ENCODE measurements around the gene ABCB11. TPM values are rescaled to one million over a fixed set of nuclear protein-coding genes. Genes with fewer than 3 reads are reported as not detected.
A peak's percentile ranks its signal among the peaks of the same experiment; 100 is the strongest.

ABCB11 gene
- total and polyA plus RNA-seq, 4 donors, result 18.3 to 74.3 (median 38.3) TPM

DNA sequence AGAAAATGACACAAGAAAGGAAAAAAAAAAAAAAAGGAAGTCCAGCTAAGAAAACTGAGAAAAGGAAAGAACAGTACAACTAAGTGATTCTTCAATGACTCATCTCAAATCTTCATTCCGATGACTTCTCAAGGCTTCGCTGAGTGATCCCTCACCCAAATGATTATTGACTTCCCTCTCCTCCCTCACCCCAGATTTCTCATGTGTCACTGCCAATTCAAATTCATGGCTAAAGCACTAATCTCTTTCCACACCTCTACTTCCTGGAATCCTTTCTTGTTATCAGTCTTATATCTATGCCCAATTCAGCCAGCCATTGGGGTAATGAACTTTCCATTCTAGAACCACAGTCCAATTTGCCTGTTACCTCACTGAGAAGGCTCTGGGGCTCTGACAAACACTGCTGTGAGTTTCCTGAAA lies 7.2 kb upstream of the ABCB11 start:
- 80% methylated on average over 2 of the region's 2 CpGs for WGBS
- no peak for DNase-seq (ENCODE audit: low spot score)
- no peaks in the 10 kb centered on the region for H3K9me3 ChIP-seq (ENCODE audit: control insufficient read depth in 4 of 4, low read length in 3 of 4)
- H3K9ac ChIP-seq (ENCODE audit: low read depth in 1 of 2, low read length in 2 of 2), result no peak overlapping the region
- H3K27me3 ChIP-seq (ENCODE audit: control insufficient read depth in 4 of 4, insufficient read depth in 4 of 4, low read length in 3 of 4), result no peaks in the 10 kb centered on the region
- no peak overlapping the region for H3K4me3 ChIP-seq (ENCODE audit: low read depth in 1 of 3, low read length in 3 of 3)
- H3K27ac ChIP-seq (ENCODE audit: low read depth in 1 of 2, low read length in 2 of 2), result no peak overlapping the region
- H3K4me1 ChIP-seq (ENCODE audit: control insufficient read depth in 4 of 4, insufficient read depth in 4 of 4, low read length in 3 of 4), result no peaks in the 10 kb centered on the region
- TF ChIP-seq HNF4A (conservative IDR thresholded peaks at IDR 0.05) (peak; percentile 29 to 74), TAF1 (conservative IDR thresholded peaks at IDR 0.05) (no peak), RAD21 (IDR thresholded peaks at IDR 0.05) (peak in 1 of 2 donors; percentile 23), ATF3 (IDR thresholded peaks at IDR 0.05) (peak; percentile 18), RXRA (IDR thresholded peaks at IDR 0.05) (peak; percentile 36 to 83), NR2F2 (IDR thresholded peaks at IDR 0.05) (no peak), SP1 (IDR thresholded peaks at IDR 0.05) (peak; percentile 57)
- no peaks in the 10 kb centered on the region for H3K36me3 ChIP-seq (ENCODE audit: control insufficient read depth in 4 of 4, insufficient read depth in 3 of 4, low read depth in 1 of 4, low read length in 3 of 4)

- peaks cover 1 to 5% (median 2%) of the 10 kb centered on the region in 4 donors for H3K4me1 ChIP-seq (ENCODE audit: control insufficient read depth in 4 of 4, insufficient read depth in 4 of 4, low read length in 3 of 4)
- no peak for DNase-seq (ENCODE audit: low spot score)
Measured at GRCh38 chr2:169036736-169037440, 5.8 kb upstream of the ABCB11 start.

More at GRCh38 chr2:169036736-169037440, 5.8 kb upstream of the ABCB11 start:
- WGBS, result 81% methylated on average over 4 of the region's 4 CpGs
- H3K9me3 ChIP-seq (ENCODE audit: control insufficient read depth in 4 of 4, low read length in 3 of 4), result no peaks in the 10 kb centered on the region
- no peaks in the 10 kb centered on the region for H3K36me3 ChIP-seq (ENCODE audit: control insufficient read depth in 4 of 4, insufficient read depth in 3 of 4, low read depth in 1 of 4, low read length in 3 of 4)
- no peaks in the 10 kb centered on the region for H3K27me3 ChIP-seq (ENCODE audit: control insufficient read depth in 4 of 4, insufficient read depth in 4 of 4, low read length in 3 of 4)
- H3K4me3 ChIP-seq (ENCODE audit: low read depth in 1 of 3, low read length in 3 of 3), result no peak overlapping the region
- no peak overlapping the region for H3K27ac ChIP-seq (ENCODE audit: low read depth in 1 of 2, low read length in 2 of 2)
- no peak overlapping the region for H3K9ac ChIP-seq (ENCODE audit: low read depth in 1 of 2, low read length in 2 of 2)
- TF ChIP-seq, protein P1, sequence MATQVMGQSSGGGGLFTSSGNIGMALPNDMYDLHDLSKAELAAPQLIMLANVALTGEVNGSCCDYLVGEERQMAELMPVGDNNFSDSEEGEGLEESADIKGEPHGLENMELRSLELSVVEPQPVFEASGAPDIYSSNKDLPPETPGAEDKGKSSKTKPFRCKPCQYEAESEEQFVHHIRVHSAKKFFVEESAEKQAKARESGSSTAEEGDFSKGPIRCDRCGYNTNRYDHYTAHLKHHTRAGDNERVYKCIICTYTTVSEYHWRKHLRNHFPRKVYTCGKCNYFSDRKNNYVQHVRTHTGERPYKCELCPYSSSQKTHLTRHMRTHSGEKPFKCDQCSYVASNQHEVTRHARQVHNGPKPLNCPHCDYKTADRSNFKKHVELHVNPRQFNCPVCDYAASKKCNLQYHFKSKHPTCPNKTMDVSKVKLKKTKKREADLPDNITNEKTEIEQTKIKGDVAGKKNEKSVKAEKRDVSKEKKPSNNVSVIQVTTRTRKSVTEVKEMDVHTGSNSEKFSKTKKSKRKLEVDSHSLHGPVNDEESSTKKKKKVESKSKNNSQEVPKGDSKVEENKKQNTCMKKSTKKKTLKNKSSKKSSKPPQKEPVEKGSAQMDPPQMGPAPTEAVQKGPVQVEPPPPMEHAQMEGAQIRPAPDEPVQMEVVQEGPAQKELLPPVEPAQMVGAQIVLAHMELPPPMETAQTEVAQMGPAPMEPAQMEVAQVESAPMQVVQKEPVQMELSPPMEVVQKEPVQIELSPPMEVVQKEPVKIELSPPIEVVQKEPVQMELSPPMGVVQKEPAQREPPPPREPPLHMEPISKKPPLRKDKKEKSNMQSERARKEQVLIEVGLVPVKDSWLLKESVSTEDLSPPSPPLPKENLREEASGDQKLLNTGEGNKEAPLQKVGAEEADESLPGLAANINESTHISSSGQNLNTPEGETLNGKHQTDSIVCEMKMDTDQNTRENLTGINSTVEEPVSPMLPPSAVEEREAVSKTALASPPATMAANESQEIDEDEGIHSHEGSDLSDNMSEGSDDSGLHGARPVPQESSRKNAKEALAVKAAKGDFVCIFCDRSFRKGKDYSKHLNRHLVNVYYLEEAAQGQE (IDR thresholded peaks at IDR 0.05), result no peak
- TF ChIP-seq, protein P2, sequence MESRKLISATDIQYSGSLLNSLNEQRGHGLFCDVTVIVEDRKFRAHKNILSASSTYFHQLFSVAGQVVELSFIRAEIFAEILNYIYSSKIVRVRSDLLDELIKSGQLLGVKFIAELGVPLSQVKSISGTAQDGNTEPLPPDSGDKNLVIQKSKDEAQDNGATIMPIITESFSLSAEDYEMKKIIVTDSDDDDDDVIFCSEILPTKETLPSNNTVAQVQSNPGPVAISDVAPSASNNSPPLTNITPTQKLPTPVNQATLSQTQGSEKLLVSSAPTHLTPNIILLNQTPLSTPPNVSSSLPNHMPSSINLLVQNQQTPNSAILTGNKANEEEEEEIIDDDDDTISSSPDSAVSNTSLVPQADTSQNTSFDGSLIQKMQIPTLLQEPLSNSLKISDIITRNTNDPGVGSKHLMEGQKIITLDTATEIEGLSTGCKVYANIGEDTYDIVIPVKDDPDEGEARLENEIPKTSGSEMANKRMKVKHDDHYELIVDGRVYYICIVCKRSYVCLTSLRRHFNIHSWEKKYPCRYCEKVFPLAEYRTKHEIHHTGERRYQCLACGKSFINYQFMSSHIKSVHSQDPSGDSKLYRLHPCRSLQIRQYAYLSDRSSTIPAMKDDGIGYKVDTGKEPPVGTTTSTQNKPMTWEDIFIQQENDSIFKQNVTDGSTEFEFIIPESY (IDR thresholded peaks at IDR 0.05), result no peak
- TF ChIP-seq, protein P3, sequence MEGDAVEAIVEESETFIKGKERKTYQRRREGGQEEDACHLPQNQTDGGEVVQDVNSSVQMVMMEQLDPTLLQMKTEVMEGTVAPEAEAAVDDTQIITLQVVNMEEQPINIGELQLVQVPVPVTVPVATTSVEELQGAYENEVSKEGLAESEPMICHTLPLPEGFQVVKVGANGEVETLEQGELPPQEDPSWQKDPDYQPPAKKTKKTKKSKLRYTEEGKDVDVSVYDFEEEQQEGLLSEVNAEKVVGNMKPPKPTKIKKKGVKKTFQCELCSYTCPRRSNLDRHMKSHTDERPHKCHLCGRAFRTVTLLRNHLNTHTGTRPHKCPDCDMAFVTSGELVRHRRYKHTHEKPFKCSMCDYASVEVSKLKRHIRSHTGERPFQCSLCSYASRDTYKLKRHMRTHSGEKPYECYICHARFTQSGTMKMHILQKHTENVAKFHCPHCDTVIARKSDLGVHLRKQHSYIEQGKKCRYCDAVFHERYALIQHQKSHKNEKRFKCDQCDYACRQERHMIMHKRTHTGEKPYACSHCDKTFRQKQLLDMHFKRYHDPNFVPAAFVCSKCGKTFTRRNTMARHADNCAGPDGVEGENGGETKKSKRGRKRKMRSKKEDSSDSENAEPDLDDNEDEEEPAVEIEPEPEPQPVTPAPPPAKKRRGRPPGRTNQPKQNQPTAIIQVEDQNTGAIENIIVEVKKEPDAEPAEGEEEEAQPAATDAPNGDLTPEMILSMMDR (IDR thresholded peaks at IDR 0.05; ENCODE audit: low read depth, low read length, missing input control), result no peak
- TF ChIP-seq NR2F2 (IDR thresholded peaks at IDR 0.05), result no peak
- TF ChIP-seq FOXA2 (IDR thresholded peaks at IDR 0.05), result no peak
- TF ChIP-seq TAF1 (conservative IDR thresholded peaks at IDR 0.05), result no peak
- TF ChIP-seq EGR1 (IDR thresholded peaks at IDR 0.05; ENCODE audit: low read depth in 2 of 2), result no peak
- TF ChIP-seq YY1 (IDR thresholded peaks at IDR 0.05), result no peak
- no peak for TF ChIP-seq SP1 (IDR thresholded peaks at IDR 0.05)
- no peak for TF ChIP-seq RAD21 (IDR thresholded peaks at IDR 0.05)
- no peak for TF ChIP-seq HNF4G (IDR thresholded peaks at IDR 0.05)
- TF ChIP-seq ATF3 (IDR thresholded peaks at IDR 0.05), result no peak
- no peak for TF ChIP-seq FOXA1 (IDR thresholded peaks at IDR 0.05)
- no peak for TF ChIP-seq HNF4A (conservative IDR thresholded peaks at IDR 0.05)
- TF ChIP-seq RXRA (IDR thresholded peaks at IDR 0.05), result no peak
- TF ChIP-seq, protein P4, sequence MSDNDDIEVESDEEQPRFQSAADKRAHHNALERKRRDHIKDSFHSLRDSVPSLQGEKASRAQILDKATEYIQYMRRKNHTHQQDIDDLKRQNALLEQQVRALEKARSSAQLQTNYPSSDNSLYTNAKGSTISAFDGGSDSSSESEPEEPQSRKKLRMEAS (IDR thresholded peaks at IDR 0.05), result no peak
- TF ChIP-seq JUND (IDR thresholded peaks at IDR 0.05), result no peak
- no peak for TF ChIP-seq GABPA (IDR thresholded peaks at IDR 0.05 in 1 of 2, conservative IDR thresholded peaks at IDR 0.05 in 1 of 2)
